ENCODE results near the gene FTO.

DNA sequence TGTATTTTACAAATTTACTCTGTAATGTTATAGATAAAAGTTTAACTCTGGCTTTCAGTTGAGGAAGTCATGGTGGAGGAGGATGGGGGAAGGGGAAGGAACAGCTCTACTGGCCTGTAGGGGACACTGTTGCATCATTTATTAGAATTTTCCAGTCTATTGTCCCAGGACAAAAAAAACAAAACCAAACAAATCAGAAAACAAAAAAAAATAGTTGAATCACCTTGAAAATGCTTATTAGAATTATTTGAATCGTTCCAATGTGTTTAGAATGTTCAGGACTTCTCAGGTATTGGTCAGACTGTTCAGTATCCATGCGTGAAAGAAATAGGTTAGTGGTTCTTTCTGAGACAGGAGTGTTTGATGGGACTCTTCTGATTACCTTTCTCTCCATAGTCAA lies 242.0 kb downstream of the FTO start:
- TF ChIP-seq, protein P1, sequence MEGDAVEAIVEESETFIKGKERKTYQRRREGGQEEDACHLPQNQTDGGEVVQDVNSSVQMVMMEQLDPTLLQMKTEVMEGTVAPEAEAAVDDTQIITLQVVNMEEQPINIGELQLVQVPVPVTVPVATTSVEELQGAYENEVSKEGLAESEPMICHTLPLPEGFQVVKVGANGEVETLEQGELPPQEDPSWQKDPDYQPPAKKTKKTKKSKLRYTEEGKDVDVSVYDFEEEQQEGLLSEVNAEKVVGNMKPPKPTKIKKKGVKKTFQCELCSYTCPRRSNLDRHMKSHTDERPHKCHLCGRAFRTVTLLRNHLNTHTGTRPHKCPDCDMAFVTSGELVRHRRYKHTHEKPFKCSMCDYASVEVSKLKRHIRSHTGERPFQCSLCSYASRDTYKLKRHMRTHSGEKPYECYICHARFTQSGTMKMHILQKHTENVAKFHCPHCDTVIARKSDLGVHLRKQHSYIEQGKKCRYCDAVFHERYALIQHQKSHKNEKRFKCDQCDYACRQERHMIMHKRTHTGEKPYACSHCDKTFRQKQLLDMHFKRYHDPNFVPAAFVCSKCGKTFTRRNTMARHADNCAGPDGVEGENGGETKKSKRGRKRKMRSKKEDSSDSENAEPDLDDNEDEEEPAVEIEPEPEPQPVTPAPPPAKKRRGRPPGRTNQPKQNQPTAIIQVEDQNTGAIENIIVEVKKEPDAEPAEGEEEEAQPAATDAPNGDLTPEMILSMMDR (IDR thresholded peaks at IDR 0.05; ENCODE audit: control extremely low read depth in 1 of 3, insufficient read depth in 1 of 3, low read depth in 1 of 3, low read length in 3 of 3) = peak; percentile 57 to 68 (median 63); a peak in 3 of 4 replicates
- no peak for TF ChIP-seq POLR2A (IDR thresholded peaks at IDR 0.05; ENCODE audit: control extremely low read depth in 1 of 2, low read depth in 2 of 2, low read length in 2 of 2)
- no peak for TF ChIP-seq SP1 (IDR thresholded peaks at IDR 0.05; ENCODE audit: low read depth, low read length)
- TF ChIP-seq NANOG (IDR thresholded peaks at IDR 0.05; ENCODE audit: insufficient read depth, low read depth, low read length, poor library complexity, severe bottlenecking) = no peak
- no peak for TF ChIP-seq HDAC6 (IDR thresholded peaks at IDR 0.05; ENCODE audit: low read depth, low read length)
- no peak for TF ChIP-seq GABPA (IDR thresholded peaks at IDR 0.05; ENCODE audit: borderline replicate concordance, insufficient read depth, low read length)

Measured in H1 (cell line).